ENCODE data around the gene UBE2D2. TPM values are rescaled to one million over a fixed set of nuclear protein-coding genes. Genes with fewer than 3 reads are reported as not detected.
"Not testable (repeated sequence)": the region's sequence is repeated elsewhere in the genome, so short reads cannot be mapped to it uniquely, and the experiment has no call there.

Gene UBE2D2
- total RNA-seq, 1 donor from 2014 or later: 127 TPM

- H3K4me3 Mint-ChIP-seq (ENCODE audit: unreplicated experiment): no peak overlapping the region
- H3K9me3 Mint-ChIP-seq (ENCODE audit: unreplicated experiment): no peaks in the 10 kb centered on the region
- no peak for DNase-seq (ENCODE audit: extremely low spot score, unreplicated experiment)
- no peak for TF ChIP-seq CTCF (IDR thresholded peaks at IDR 0.05)
- H3K27ac Mint-ChIP-seq (ENCODE audit: unreplicated experiment): no peak overlapping the region
- no peaks in the 10 kb centered on the region for H3K27me3 Mint-ChIP-seq (ENCODE audit: unreplicated experiment)
- H3K4me1 Mint-ChIP-seq (ENCODE audit: unreplicated experiment): peaks cover 29% of the 10 kb centered on the region
- peaks cover 2% of the 10 kb centered on the region for H3K36me3 Mint-ChIP-seq (ENCODE audit: unreplicated experiment)
Measured at GRCh38 chr5:139578325-139578724, 17.2 kb downstream of the UBE2D2 start.

GRCh38 chr5:139582181-139582580, 21.0 kb downstream of the UBE2D2 start:
- not testable (repeated sequence) for H3K27ac Mint-ChIP-seq (ENCODE audit: unreplicated experiment); DNase-seq (ENCODE audit: extremely low spot score, unreplicated experiment); H3K4me3 Mint-ChIP-seq (ENCODE audit: unreplicated experiment); H3K27me3 Mint-ChIP-seq (ENCODE audit: unreplicated experiment); H3K36me3 Mint-ChIP-seq (ENCODE audit: unreplicated experiment); H3K9me3 Mint-ChIP-seq (ENCODE audit: unreplicated experiment)
- H3K4me1 Mint-ChIP-seq (ENCODE audit: unreplicated experiment): peaks cover 24% of the 10 kb centered on the region

GRCh38 chr5:139584137-139584536, 23.0 kb downstream of the UBE2D2 start:
- Mint-ChIP-seq H3K4me3 (ENCODE audit: unreplicated experiment) (no peak overlapping the region), H3K27ac (ENCODE audit: unreplicated experiment) (no peak overlapping the region), H3K36me3 (ENCODE audit: unreplicated experiment) (peaks cover 2% of the 10 kb centered on the region), H3K27me3 (ENCODE audit: unreplicated experiment) (no peaks in the 10 kb centered on the region), H3K4me1 (ENCODE audit: unreplicated experiment) (peaks cover 15% of the 10 kb centered on the region), H3K9me3 (ENCODE audit: unreplicated experiment) (no peaks in the 10 kb centered on the region)
- TF ChIP-seq CTCF (IDR thresholded peaks at IDR 0.05): no peak
- no peak for DNase-seq (ENCODE audit: extremely low spot score, unreplicated experiment)

GRCh38 chr5:139588116-139588515, 27.0 kb downstream of the UBE2D2 start:
- not testable (repeated sequence) for H3K27ac Mint-ChIP-seq (ENCODE audit: unreplicated experiment); H3K36me3 Mint-ChIP-seq (ENCODE audit: unreplicated experiment)

GRCh38 chr5:139588962-139589361, 27.8 kb downstream of the UBE2D2 start:
- H3K27me3 Mint-ChIP-seq (ENCODE audit: unreplicated experiment): no peaks in the 10 kb centered on the region
- TF ChIP-seq CTCF (IDR thresholded peaks at IDR 0.05): no peak
- no peak overlapping the region for H3K4me3 Mint-ChIP-seq (ENCODE audit: unreplicated experiment)
- H3K27ac Mint-ChIP-seq (ENCODE audit: unreplicated experiment): no peak overlapping the region
- DNase-seq (ENCODE audit: extremely low spot score, unreplicated experiment): no peak
- peaks cover 5% of the 10 kb centered on the region for H3K36me3 Mint-ChIP-seq (ENCODE audit: unreplicated experiment)
- H3K4me1 Mint-ChIP-seq (ENCODE audit: unreplicated experiment): peaks cover 28% of the 10 kb centered on the region
- H3K9me3 Mint-ChIP-seq (ENCODE audit: unreplicated experiment): no peaks in the 10 kb centered on the region

More at GRCh38 chr5:139588116-139588515, 27.0 kb downstream of the UBE2D2 start:
- H3K4me1 Mint-ChIP-seq (ENCODE audit: unreplicated experiment): peaks cover 23% of the 10 kb centered on the region
- not testable (repeated sequence) for DNase-seq (ENCODE audit: extremely low spot score, unreplicated experiment); H3K9me3 Mint-ChIP-seq (ENCODE audit: unreplicated experiment); H3K4me3 Mint-ChIP-seq (ENCODE audit: unreplicated experiment); H3K27me3 Mint-ChIP-seq (ENCODE audit: unreplicated experiment)

- Mint-ChIP-seq H3K9me3 (ENCODE audit: unreplicated experiment) (no peaks in the 10 kb centered on the region), H3K4me3 (ENCODE audit: unreplicated experiment) (no peak overlapping the region), H3K36me3 (ENCODE audit: unreplicated experiment) (peaks cover 3% of the 10 kb centered on the region), H3K27ac (ENCODE audit: unreplicated experiment) (no peak overlapping the region), H3K27me3 (ENCODE audit: unreplicated experiment) (no peaks in the 10 kb centered on the region), H3K4me1 (ENCODE audit: unreplicated experiment) (peaks cover 27% of the 10 kb centered on the region)
- no peak for DNase-seq (ENCODE audit: extremely low spot score, unreplicated experiment)
- no peak for TF ChIP-seq CTCF (IDR thresholded peaks at IDR 0.05)
Measured at GRCh38 chr5:139592289-139592688, 31.1 kb downstream of the UBE2D2 start.

- not testable (repeated sequence) for DNase-seq (ENCODE audit: extremely low spot score, unreplicated experiment); H3K36me3 Mint-ChIP-seq (ENCODE audit: unreplicated experiment); H3K27me3 Mint-ChIP-seq (ENCODE audit: unreplicated experiment); H3K9me3 Mint-ChIP-seq (ENCODE audit: unreplicated experiment); H3K27ac Mint-ChIP-seq (ENCODE audit: unreplicated experiment); H3K4me3 Mint-ChIP-seq (ENCODE audit: unreplicated experiment)
- H3K4me1 Mint-ChIP-seq (ENCODE audit: unreplicated experiment): peaks cover 27% of the 10 kb centered on the region
Measured at GRCh38 chr5:139593076-139593475, 31.9 kb downstream of the UBE2D2 start.
